LHCN-M2 (cell line): Measurements from ENCODE around the gene SLC14A1. TPM values are rescaled to one million over a fixed set of nuclear protein-coding genes. Genes with fewer than 3 reads are reported as not detected.
A peak's percentile ranks its signal among the peaks of the same experiment; 100 is the strongest.

Experiments
- DNase-seq: peaks from one replicate; pipeline ENCODE4 v3.0.0-alpha.2; 2012; ENCODE audit warnings: low read depth
- polyA plus RNA-seq: library from polyadenylated mRNA; unstranded; fragments of >200 nt; gene quantifications from one replicate; pipeline ENCODE4 v1.2.1, GENCODE V29; 2012; ENCODE audit warnings: missing spikeins
- total RNA-seq: library from RNA; depleted of rRNA; stranded (reverse); fragments of >200 nt; gene quantifications from 2 replicates; pipeline ENCODE4 v1.2.3, GENCODE V29; 2014; rRNA removed

The SLC14A1 gene
- total RNA-seq = 0.06 and 0.34 TPM in 2 replicates
- 0.22 TPM for polyA plus RNA-seq

DNA sequence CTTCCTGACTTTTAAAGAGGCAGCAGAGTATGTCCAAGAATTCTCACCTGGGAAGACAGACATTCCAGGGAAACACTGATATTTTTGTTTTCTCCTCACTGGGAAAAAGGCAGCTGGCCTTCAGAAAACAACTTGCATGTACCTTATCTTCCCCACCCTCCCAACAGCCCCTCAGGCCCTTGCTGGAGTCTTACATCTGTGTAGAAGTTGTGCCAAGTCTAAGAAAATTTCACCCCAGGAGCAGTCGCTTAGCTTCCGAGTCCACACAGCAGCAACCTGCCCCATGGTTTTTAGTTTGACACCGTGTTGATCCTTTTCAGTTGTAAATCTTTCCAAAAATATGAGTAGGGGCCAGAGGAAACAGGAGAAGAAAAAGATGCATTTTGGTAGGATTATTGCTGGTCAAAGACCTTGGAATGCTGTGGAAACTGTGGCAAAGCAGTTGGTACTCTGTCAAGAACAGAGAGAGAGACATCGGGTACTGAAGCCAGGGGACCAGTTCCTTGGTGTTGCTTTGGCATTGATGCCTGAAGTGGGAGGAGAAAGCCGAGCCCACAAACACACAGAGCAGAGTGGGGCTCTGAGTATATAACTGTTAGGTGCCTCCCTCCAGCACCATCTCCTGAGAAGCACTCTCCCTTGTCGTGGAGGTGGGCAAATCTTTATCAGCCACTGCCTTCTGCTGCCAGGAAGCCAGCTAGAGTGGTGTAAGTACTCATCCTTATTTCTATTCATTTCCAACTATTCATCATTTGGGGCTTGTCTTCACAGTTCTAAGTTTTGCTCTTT, at the start of gene SLC14A1:
SLC14A1 (plus strand) TSS at position 615 of the 789 bp plus-strand sequence. CDS start 6,140 bp downstream, outside the sequence.
- DNase-seq = no peak

- no peak for DNase-seq
These were observed 46.6 kb upstream of the SLC14A1 start for GRCh38 chr18:45677276-45677807.

DNA sequence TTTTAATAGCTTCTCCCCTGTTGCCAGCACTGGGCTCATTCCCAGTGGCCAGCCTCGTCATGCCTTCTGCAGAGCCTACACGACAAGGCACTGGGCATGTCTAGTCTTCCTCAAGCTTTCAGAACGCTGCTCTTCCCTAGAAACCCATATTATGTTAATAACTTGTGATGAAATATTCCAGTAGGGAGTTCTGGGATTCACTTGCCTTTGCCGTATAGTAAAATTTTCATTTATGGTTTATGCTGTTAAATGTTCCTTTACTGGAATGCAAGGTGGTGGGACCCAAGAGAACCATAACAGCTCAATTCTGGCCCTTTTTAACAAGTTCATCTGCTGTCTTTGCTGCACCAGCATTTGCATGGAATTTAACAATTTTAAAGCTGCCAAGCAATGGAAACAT, 45.5 kb upstream of the SLC14A1 start:
- DNase-seq = no peak

DNA sequence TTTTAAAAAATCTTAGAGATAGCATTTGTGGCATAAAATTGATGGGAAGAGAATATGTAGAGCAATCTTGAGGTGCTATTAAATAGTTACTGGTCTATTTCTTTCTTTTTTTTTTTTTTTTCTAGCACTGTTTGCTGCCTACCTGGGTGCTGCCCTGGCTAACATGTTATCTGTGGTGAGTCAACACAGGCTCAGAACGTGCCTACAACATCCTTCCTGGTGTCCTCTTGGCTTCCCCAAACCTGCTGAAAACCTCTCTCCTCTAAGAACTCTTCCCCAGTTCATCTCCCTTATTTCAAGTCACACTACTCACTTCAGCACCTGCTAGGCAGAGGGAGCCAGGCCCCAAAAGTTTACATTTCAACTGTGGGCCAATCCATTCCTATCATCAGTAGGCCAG, 45.1 kb upstream of the SLC14A1 start:
- no peak for DNase-seq

GRCh38 chr18:45680066-45680690, 43.8 kb upstream of the SLC14A1 start:
- DNase-seq = no peak

DNA sequence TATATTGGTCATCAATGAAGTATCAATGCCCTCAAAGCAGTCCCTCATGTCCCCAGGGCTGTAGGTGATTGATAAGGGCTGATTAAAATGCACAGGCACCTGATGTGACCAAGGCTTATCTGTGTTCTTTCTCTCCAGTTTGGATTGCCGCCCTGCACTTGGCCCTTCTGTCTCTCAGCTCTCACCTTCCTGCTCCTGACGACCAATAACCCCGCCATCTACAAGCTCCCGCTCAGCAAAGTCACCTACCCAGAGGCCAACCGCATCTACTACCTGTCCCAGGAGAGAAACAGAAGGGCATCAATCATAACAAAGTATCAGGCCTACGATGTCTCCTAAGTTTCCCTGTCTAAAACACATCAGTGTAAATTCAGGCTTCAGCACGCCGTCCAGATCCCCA, 41.8 kb upstream of the SLC14A1 start:
- no peak for DNase-seq

DNA sequence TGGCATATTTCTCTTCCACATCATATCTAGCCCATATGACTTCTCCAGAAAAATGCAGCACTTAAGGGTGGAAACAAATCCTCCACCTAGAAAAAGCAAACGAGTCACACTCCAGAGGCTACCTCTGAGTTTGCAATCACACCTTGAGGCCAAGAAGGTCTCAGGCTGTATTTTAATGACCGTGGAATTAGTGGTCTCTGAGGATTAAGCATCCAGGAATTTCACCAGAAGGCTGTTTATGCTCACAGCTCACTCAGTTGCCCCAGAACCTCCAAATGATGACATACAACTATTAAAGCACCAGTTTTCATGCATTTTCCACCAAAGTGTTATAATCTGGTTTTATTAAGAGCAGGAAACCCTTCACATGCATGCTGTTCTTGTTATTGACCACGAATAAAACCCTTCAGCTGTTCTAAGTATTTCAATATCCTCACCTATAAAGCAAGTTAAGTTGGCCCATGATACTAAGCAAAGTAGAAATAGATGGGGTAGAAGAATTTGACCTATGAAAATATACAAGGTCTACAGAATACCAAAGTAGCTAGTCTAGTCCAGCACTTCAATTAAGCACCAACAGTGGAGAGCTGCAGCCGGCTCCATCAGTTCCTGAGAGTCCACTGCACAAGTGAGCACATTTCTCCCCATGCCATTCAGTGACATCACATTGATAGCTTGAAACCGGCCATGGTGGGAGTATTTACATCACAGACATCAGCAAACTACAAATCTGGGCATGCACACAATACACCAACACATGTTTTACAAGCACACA, 39.5 kb upstream of the SLC14A1 start:
- no peak for DNase-seq

- DNase-seq = peak; percentile 77
These were observed 36.9 kb upstream of the SLC14A1 start for GRCh38 chr18:45686891-45687611.

DNA sequence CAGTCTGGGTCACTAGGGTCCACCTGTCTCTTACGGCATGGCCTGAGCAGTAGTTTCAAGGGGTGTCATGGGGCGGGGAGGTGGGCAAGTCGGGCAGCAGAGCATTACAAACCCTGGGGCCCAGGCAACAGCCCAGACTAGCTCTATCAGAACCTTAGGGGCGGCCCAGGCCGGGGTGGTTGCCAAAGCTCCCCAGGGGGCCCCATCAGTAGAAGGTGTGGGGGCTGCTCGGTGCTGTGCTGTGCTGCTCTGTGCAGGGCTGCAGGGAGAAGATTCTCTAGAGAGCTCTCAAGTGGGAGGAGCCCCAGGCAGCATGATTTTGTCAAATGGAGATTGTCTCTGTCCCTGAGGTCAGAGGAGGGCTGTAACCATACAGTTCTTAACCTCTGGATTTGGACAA, 36.4 kb upstream of the SLC14A1 start:
- DNase-seq = no peak

DNA sequence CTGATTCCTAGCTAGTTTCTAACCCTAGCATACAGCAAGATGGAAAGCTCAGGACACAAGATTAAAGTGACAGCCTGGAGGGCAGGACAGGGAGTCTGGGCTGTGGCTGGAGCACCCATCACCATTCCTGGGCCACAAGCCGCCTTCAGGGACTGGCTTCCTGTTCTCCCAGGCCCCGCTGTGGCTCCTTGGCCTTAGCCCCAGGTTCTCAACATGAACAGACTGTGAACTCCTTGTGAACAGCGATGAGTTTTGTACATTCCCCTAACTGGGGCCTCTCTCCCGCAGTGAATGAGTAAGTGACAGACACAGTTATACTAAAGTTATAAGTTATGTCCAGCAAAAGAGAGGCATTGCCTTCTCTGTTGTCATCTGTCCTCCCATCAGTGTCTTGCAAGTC, 35.9 kb upstream of the SLC14A1 start:
- no peak for DNase-seq

- DNase-seq = no peak
These were observed 35.1 kb upstream of the SLC14A1 start for GRCh38 chr18:45688833-45689232.

DNA sequence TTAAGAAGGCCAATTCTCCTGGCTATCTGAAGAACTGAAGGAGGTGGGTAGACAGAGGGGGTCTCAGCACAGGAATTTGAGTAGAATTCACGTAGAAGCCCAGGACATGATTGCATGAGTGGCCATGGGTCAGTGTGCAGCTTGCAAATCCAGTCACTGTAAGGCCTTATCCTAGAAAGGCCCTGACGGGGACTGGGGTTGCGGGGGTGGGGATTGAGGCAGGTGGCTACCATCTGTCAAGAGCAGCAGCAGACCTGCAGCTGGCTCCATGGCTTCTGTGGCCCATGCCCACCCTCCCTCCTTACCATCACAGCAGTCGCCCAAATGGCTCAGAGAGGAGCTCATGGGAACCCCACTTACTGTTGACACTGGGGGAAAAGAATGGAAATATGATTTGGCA, 34.6 kb upstream of the SLC14A1 start:
- DNase-seq = no peak

DNA sequence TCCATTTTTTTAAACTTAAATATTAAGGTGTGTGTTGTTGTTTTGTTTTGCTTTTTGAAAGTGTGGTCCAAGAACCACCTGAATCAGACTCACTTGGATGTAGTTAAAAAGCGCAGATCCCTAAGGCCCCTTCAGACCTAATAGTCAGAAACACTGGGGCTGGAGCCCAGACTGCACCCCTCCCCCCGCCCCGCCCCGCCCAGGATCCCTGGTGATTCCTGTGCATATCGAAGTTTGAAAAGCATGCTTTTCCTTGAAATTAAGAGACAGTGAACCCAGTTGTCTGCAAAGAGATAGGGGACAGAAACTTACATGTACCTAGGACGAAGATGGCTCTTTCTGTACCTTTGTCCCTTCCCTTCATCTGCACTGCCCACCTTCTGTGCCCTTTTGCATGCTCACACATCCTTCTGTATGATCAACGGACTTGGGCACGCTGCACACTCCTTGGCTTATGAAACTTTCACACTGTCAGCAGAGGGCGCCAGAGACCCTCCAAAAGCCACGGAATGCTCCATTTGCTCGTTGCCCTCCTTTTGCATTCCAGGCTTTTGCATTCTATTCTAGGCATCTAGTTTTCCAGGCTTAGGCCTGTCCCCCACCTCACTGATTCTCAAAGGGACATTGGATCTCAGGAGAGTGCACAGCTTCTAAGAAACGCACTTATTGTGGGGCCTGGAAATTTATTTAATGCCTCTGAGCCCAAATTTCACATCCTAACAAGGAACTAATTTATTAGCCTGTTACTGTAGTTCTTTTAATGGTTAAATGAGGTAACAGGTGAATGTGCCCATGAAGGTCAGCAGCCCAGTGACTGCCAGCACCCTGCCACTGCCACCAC, 32.8 kb upstream of the SLC14A1 start:
- peak; percentile 75 for DNase-seq

- DNase-seq = no peak
These were observed 32.2 kb upstream of the SLC14A1 start for GRCh38 chr18:45691816-45692179.

- no peak for DNase-seq
These were observed 21.2 kb upstream of the SLC14A1 start for GRCh38 chr18:45702708-45703265.

DNA sequence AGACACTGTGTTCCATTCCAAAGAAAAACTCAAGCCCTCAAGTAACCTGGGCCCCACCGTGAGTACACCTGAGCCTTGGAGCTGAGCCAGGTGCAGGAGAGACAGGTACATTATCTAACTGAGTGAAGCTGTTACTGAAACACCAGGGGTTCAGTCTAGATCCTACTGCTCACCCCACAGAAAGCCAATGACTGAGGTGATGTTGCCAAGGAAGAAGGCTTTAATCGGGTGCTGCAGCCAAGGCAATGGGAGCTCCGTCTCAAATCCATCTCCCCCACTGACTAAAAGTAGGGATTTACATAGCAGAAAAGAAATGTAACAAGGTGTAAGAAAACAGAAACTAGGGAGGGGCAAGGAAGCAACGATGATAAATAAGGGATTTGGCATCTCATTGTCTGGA, 15.2 kb upstream of the SLC14A1 start:
- no peak for DNase-seq

GRCh38 chr18:45712061-45712460, 11.9 kb upstream of the SLC14A1 start:
- no peak for DNase-seq

DNA sequence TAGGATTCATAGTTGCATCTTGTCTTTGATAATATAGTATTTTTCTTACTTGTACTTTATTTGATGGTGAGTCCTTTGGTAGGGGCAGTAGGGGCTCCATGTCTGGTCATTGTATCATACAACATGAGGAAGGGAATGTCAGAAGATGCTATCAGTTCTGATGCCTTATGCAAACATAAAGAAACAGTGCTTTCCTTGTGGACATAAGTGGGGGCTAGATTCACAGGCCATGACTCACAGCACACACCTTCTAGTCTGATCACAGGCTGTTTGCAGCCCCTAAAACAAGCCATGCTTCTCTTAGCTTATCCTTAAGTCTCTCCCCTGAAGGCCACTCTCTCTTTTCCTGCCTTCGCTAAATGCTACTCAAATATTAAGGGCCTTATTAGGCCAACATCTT, 10.7 kb upstream of the SLC14A1 start:
- no peak for DNase-seq

GRCh38 chr18:45715212-45715780, 8.7 kb upstream of the SLC14A1 start:
- DNase-seq = peak; percentile 31

DNA sequence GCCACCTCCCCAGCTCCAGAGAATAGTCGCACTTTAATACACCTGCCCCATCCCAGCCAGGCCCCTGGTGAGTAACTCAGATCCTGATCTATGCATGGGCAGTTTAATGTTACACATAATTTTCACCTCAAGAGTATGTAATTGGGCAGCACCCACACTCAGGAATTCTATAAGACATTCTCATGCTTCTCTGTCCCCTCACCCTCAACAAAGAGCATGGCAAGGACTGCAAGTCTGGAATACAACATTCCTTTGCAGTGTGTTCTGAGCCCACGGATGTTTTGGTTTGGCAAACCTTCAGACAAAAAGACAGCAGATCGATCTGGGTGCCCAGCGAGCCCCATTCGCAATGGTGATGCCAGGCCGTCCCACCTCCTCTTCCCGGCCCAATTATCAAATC, 4.9 kb upstream of the SLC14A1 start:
- DNase-seq = no peak
